IPS-20b (cell line): Measurements from ENCODE around the gene TPRN.

Experiments used
- H3K27ac ChIP-seq: one replicate; pipeline ENCODE4 v1.5.1; 2013; ENCODE audit warnings: low read length
- H3K27me3 ChIP-seq: 2 replicates; pipeline ENCODE4 v1.6.1; 2013; ENCODE audit warnings: mild to moderate bottlenecking, low read length, inconsistent platforms; ENCODE audit not compliant: insufficient read depth
- H3K36me3 ChIP-seq: 2 replicates; pipeline ENCODE4 v1.6.1; 2013; ENCODE audit warnings: low read depth, mild to moderate bottlenecking, inconsistent platforms, low read length, moderate library complexity; ENCODE audit not compliant: insufficient read depth
- H3K4me1 ChIP-seq: 2 replicates; pipeline ENCODE4 v1.6.1; 2013; ENCODE audit warnings: mild to moderate bottlenecking, control low read depth, inconsistent platforms, low read length, moderate library complexity; ENCODE audit not compliant: insufficient read depth
- H3K4me3 ChIP-seq: 2 replicates; pipeline ENCODE4 v1.5.1; 2013; ENCODE audit warnings: mild to moderate bottlenecking, low read length, inconsistent platforms
- H3K9ac ChIP-seq: 2 replicates; pipeline ENCODE4 v1.6.1; 2013; ENCODE audit warnings: low read depth, mild to moderate bottlenecking, inconsistent platforms, low read length, moderate library complexity
- H3K9me3 ChIP-seq: 2 replicates; pipeline ENCODE4 v1.6.1; 2013; ENCODE audit warnings: mild to moderate bottlenecking, low read depth, low read length, inconsistent platforms; ENCODE audit not compliant: insufficient read depth

Gene TPRN

DNA sequence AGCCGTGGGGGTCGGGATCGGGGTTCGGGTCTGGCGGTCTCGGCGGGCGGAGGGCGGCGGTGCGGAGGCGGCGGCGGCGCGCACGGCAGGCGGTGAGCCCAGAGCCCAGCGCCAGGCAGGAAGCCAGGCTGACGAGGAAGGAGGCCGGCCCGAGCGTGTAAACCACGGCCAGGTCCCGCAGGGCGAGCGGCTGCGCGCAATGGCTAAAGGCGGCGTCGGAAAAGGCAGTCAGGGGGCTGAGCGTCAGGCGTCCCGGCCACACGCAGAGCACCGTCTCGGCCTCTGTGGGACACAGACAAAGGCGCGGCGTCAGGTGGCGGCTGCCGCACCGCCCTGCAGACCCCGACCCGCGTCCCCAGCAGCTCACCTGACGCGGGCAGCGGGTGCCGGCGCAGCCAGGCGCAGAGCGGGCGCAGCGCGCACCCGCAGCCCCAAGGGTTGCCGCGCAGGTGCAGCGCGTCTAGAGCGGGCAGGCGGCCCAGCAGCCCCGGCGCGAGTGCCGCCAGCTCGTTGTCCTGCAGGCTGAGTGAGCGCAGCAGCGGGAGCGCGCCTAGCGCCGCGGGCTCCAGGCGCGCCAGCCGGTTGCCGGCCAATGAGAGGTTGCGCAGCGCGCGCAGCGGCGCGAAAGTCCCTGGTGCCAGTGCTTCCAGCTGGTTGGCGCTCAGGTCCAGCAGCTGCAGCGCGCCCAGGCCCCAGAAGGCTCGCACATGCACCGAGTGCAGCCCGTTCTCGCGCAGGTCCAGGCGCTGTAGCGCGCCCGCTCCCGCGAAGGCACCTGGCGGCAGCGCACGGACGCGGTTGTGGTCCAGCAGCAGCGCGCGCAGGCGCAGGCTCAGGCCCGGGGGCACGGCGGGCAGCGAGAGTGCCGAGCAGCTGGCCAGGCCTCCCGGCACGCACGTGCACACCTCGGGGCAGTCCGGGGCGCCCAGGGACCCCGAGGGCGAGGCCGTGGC, 31.4 kb downstream of the TPRN start:
- Histone ChIP-seq H3K27ac (no peak overlapping the region), H3K4me1 (no peaks in the 10 kb centered on the region), H3K9ac (no peak overlapping the region), H3K36me3 (no peaks in the 10 kb centered on the region), H3K27me3 (peaks cover 100% of the 10 kb centered on the region), H3K4me3 (peak overlapping the region; percentile 60; the same call in 1 of the 2 replicates), H3K9me3 (no peaks in the 10 kb centered on the region)

DNA sequence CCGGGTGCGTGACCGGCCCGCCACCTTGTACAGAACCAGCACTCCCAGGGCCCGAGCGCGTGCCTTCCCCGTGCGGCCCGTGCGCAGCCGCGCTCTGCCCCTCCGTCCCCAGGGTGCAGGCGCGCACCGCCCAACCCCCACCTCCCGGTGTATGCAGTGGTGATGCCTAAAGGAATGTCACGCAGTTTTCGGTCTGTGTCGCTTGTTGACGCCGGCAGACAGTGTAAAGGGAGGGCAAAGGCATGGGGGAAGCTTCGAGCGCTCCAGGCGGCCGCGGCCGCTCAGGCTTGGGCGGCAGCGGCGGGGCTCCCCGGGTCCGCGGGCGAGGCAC, 32.0 kb downstream of the TPRN start:
- Histone ChIP-seq H3K27ac (no peak overlapping the region), H3K9me3 (no peaks in the 10 kb centered on the region), H3K4me1 (no peaks in the 10 kb centered on the region), H3K27me3 (peaks cover 100% of the 10 kb centered on the region), H3K9ac (no peak overlapping the region), H3K4me3 (peak overlapping the region; percentile 60; the same call in 1 of the 2 replicates), H3K36me3 (no peaks in the 10 kb centered on the region)

GRCh38 chr9:137167747-137168572, 32.6 kb downstream of the TPRN start:
- Histone ChIP-seq H3K27me3 (peaks cover 100% of the 10 kb centered on the region), H3K9me3 (no peaks in the 10 kb centered on the region), H3K9ac (no peak overlapping the region)

DNA sequence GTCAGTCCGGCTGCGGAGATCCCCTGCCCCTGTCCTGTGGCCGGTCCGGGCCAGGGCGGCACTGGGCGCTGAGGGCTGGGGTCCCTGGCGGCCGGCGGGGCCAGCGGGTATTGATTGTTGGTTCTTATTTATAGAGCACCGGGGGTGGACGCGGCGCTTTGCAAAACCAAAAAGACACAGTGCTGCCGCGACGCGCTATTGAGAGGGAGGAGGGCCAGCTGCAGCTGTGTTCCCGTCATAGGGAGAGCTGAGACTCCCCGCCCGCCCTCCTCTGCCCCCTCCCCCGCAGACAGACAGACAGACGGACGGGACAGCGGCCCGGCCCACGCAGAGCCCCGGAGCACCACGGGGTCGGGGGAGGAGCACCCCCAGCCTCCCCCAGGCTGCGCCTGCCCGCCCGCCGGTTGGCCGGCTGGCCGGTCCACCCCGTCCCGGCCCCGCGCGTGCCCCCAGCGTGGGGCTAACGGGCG, 33.2 kb downstream of the TPRN start:
- peaks cover 100% of the 10 kb centered on the region for H3K27me3 ChIP-seq
- no peak overlapping the region for H3K27ac ChIP-seq
- H3K36me3 ChIP-seq, result no peaks in the 10 kb centered on the region
- no peaks in the 10 kb centered on the region for H3K9me3 ChIP-seq
- no peaks in the 10 kb centered on the region for H3K4me1 ChIP-seq
- H3K4me3 ChIP-seq, result no peak overlapping the region
- no peak overlapping the region for H3K9ac ChIP-seq

More at GRCh38 chr9:137167747-137168572, 32.6 kb downstream of the TPRN start:
- H3K4me1 ChIP-seq, result no peaks in the 10 kb centered on the region
- H3K27ac ChIP-seq, result no peak overlapping the region
- H3K4me3 ChIP-seq, result no peak overlapping the region
- no peaks in the 10 kb centered on the region for H3K36me3 ChIP-seq

GRCh38 chr9:137166380-137167229, 33.9 kb downstream of the TPRN start:
- Histone ChIP-seq H3K9me3 (no peaks in the 10 kb centered on the region), H3K4me3 (no peak overlapping the region), H3K36me3 (no peaks in the 10 kb centered on the region), H3K27ac (no peak overlapping the region), H3K9ac (no peak overlapping the region), H3K4me1 (no peaks in the 10 kb centered on the region), H3K27me3 (peaks cover 100% of the 10 kb centered on the region)

GRCh38 chr9:137165250-137165836, 35.2 kb downstream of the TPRN start:
- Histone ChIP-seq H3K27ac (no peak overlapping the region), H3K36me3 (no peaks in the 10 kb centered on the region), H3K9me3 (no peaks in the 10 kb centered on the region), H3K9ac (no peak overlapping the region), H3K4me1 (no peaks in the 10 kb centered on the region), H3K27me3 (peaks cover 100% of the 10 kb centered on the region), H3K4me3 (no peak overlapping the region)

DNA sequence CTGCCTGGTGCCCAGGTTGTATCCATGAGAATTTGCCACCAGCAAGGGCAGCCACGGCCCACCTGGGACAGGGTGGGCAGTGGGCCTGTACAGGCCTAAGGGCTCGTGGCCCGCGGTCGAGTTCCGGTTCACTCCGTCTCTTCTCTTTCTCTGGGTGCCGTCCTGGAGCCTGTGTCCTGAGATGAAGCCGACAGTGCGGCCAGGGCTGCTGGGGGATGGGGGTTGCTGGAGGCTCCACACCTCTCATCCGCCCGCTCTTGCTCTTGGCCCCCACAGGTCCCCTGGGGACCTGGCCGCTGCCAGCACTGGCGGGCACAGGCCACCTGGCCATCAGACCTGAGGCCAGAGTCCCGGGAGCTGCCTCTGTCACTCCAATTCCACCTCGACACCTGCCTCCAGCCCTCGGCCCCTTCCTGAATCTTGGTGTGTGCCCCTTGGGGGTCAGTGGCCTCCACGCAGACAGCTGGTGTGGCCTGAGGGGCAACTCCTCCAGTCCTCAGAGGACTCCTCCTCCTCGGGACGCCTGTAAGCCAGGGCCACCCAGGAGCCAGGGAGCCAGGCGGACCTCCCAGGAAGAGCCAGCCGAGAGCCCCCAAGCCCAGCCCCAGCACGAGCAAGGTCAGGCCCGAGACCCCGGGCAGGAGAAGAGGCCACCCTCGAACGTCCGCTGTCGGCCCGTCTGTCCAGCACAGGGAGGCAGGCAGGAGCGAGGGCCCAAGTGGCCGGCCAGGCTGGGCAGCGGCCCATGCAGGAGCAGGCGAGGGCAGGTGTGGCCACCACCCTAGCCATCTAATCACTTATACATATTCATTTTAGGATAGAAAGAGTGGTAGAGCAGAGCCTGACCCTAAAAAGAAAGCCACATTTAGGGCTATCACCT, 35.9 kb downstream of the TPRN start:
- H3K9me3 ChIP-seq, result no peaks in the 10 kb centered on the region
- H3K36me3 ChIP-seq, result no peaks in the 10 kb centered on the region
- H3K4me1 ChIP-seq, result no peaks in the 10 kb centered on the region
- H3K9ac ChIP-seq, result no peak overlapping the region
- peaks cover 100% of the 10 kb centered on the region for H3K27me3 ChIP-seq
- no peak overlapping the region for H3K4me3 ChIP-seq
- H3K27ac ChIP-seq, result no peak overlapping the region

DNA sequence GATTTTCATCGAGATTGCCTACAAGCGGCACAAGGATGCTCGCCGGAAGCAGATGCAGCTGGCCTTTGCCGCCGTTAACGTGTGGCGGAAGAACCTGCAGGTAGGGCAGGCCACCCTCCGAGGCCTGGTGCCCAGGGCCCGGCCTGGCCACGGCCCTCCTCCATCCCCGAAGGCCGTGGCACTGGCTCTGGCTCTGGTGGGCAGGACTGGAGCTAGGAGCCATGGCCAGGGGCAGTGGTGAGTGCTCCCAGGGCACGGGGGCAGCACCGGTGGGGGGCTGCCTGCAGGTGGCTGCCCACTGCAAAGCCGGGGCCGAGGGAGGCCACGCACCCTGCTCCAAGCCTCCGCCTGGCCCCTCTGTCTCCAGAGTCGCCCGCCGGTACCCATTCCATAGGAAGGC, 36.7 kb downstream of the TPRN start:
- H3K27me3 ChIP-seq, result peaks cover 100% of the 10 kb centered on the region
- H3K4me1 ChIP-seq, result no peaks in the 10 kb centered on the region
- H3K36me3 ChIP-seq, result no peaks in the 10 kb centered on the region
- H3K9me3 ChIP-seq, result no peaks in the 10 kb centered on the region
- H3K9ac ChIP-seq, result no peak overlapping the region
- H3K27ac ChIP-seq, result no peak overlapping the region
- H3K4me3 ChIP-seq, result no peak overlapping the region

GRCh38 chr9:137163365-137163715, 37.2 kb downstream of the TPRN start:
- Histone ChIP-seq H3K9me3 (no peaks in the 10 kb centered on the region), H3K4me1 (no peaks in the 10 kb centered on the region), H3K4me3 (peak overlapping the region; percentile 56; the same call in 1 of the 2 replicates), H3K27me3 (peaks cover 100% of the 10 kb centered on the region), H3K27ac (no peak overlapping the region), H3K36me3 (no peaks in the 10 kb centered on the region), H3K9ac (no peak overlapping the region)

- Histone ChIP-seq H3K27ac (no peak overlapping the region), H3K36me3 (no peaks in the 10 kb centered on the region), H3K4me1 (no peaks in the 10 kb centered on the region), H3K27me3 (peaks cover 100% of the 10 kb centered on the region), H3K4me3 (peak overlapping the region; percentile 56; the same call in 1 of the 2 replicates), H3K9me3 (no peaks in the 10 kb centered on the region), H3K9ac (no peak overlapping the region)
Observed at GRCh38 chr9:137162505-137163364, 37.8 kb downstream of the TPRN start.
